H1 (cell line): Measurements from ENCODE around the gene ID1.

Experiments
- BACH1 ChIP-seq: IDR thresholded peaks from 2 replicates; pipeline ENCODE4 v1.6.1; 2012; ENCODE audit warnings: low read length, improper control_type of control experiment
- CTBP2 ChIP-seq: IDR thresholded peaks from 2 replicates; pipeline ENCODE4 v1.7.0; 2011; ENCODE audit warnings: borderline replicate concordance, mild to moderate bottlenecking, moderate library complexity, mixed read lengths, low read length; ENCODE audit not compliant: insufficient read depth, insufficient read length
- EP300 ChIP-seq, 2 experiments: IDR thresholded peaks; 1 replicate in 1 of 2; 2 replicates in 1 of 2; pipeline ENCODE4 v1.6.1; 2011 to 2012; ENCODE audit warnings: low read depth in 2 of 2, low read length in 2 of 2, mild to moderate bottlenecking in 2 of 2, borderline replicate concordance in 1 of 2, inconsistent platforms in 1 of 2, moderate library complexity in 1 of 2
- EZH2 ChIP-seq: fragments of 200-600 bp; sonication (generic); IDR thresholded peaks from 2 replicates; pipeline ENCODE4 v1.7.1; 2012; ENCODE audit warnings: low read depth, mild to moderate bottlenecking, moderate library complexity, low read length, inconsistent platforms; ENCODE audit not compliant: severe bottlenecking
- FOSL1 ChIP-seq: IDR thresholded peaks from 2 replicates; pipeline ENCODE4 v1.6.1; 2011; ENCODE audit warnings: mild to moderate bottlenecking, low read depth, low read length, moderate library complexity; ENCODE audit not compliant: insufficient read depth
- GABPA ChIP-seq: IDR thresholded peaks from 2 replicates; pipeline ENCODE4 v1.6.1; 2011; ENCODE audit warnings: mild to moderate bottlenecking, low read length, moderate library complexity, borderline replicate concordance; ENCODE audit not compliant: insufficient read depth
- GTF2F1 ChIP-seq: IDR thresholded peaks from 2 replicates; pipeline ENCODE4 v1.6.1; 2012; ENCODE audit warnings: low read depth, low read length, improper control_type of control experiment, borderline replicate concordance
- POLR2A ChIP-seq, 2 experiments: IDR thresholded peaks; 1 replicate in 1 of 2; 2 replicates in 1 of 2; pipeline ENCODE4 v1.6.1; 2011; ENCODE audit warnings: low read depth in 2 of 2, low read length in 2 of 2, mild to moderate bottlenecking in 2 of 2; ENCODE audit errors: control extremely low read depth in 1 of 2
- RXRA ChIP-seq: IDR thresholded peaks from 2 replicates; pipeline ENCODE4 v1.6.1; 2011; ENCODE audit warnings: low read depth, mild to moderate bottlenecking, low read length, moderate library complexity; ENCODE audit not compliant: insufficient read depth
- SIN3A ChIP-seq, 2 experiments: IDR thresholded peaks in 1 of 2; conservative IDR thresholded peaks in 1 of 2; 2 replicates each; pipeline ENCODE4 v1.6.1; 2011 to 2012; ENCODE audit warnings: low read length in 2 of 2, improper control_type of control experiment in 1 of 2, low read depth in 1 of 2, mild to moderate bottlenecking in 1 of 2
- SP1 ChIP-seq: IDR thresholded peaks from 2 replicates; pipeline ENCODE4 v1.6.1; 2011; ENCODE audit warnings: low read depth, low read length
- TF ChIP-seq, protein P1 (sequence below), 3 experiments: IDR thresholded peaks; 1 replicate in 2 of 3; 2 replicates in 1 of 3; pipeline versions ENCODE4 v1.5.1 to v1.6.1; 2011; ENCODE audit warnings: low read length in 3 of 3, mild to moderate bottlenecking in 3 of 3, inconsistent platforms in 2 of 3, low read depth in 1 of 3, moderate library complexity in 1 of 3; ENCODE audit not compliant: insufficient read depth in 1 of 3; ENCODE audit errors: control extremely low read depth in 1 of 3
- TF ChIP-seq, protein P2 (sequence below): IDR thresholded peaks from 2 replicates; pipeline ENCODE4 v1.6.1; 2012; ENCODE audit warnings: inconsistent platforms
- TF ChIP-seq, protein P3 (sequence below): IDR thresholded peaks from 2 replicates; pipeline ENCODE4 v1.6.1; 2011; ENCODE audit warnings: low read length, improper control_type of control experiment

DNA sequence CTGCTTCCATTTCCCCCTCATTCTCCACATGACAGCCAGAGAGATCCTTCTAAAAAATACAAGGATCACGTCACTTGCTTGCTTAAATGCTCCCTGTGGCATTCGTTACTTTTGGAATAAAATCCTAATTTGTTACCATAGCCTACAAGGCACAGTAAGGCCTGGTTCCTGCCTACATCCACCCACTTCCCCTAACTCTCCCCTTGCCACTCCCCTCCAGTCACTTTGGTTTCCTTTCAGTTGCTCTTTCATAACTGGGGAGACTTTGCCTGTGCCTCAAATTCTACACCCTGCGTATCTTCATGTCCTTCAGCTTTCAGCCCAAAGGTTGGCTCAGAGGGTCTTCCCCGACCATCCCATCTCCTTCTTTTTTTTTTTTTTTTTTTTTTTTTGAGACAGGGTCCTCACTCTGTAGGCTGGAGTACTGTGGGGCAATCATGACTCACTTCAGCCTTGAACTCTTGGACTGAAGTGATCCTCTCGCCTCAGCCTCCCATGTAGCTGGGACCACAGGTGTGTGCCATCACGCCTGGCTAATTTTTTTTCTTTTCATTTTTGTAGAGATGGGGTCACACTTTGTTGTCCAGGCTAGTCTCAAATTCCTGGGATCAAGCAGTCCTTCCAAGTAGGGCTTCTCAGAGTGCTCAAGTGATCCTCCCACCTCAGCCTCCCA is 12.5 kb downstream of the ID1 start:
- TF ChIP-seq BACH1 (no peak), FOSL1 (no peak), RXRA (no peak), GABPA (no peak), EZH2 (no peak), CTBP2 (no peak), GTF2F1 (no peak), SP1 (no peak), EP300 (IDR thresholded peaks at IDR 0.05; ENCODE audit: borderline replicate concordance in 1 of 2, low read depth in 2 of 2, low read length in 2 of 2) (no peak), POLR2A (IDR thresholded peaks at IDR 0.05; ENCODE audit: control extremely low read depth in 1 of 2, low read depth in 2 of 2, low read length in 2 of 2) (no peak), SIN3A (conservative IDR thresholded peaks at IDR 0.05 in 1 of 2, IDR thresholded peaks at IDR 0.05 in 1 of 2; ENCODE audit: low read depth in 1 of 2, low read length in 2 of 2) (no peak)
- TF ChIP-seq, protein P1, sequence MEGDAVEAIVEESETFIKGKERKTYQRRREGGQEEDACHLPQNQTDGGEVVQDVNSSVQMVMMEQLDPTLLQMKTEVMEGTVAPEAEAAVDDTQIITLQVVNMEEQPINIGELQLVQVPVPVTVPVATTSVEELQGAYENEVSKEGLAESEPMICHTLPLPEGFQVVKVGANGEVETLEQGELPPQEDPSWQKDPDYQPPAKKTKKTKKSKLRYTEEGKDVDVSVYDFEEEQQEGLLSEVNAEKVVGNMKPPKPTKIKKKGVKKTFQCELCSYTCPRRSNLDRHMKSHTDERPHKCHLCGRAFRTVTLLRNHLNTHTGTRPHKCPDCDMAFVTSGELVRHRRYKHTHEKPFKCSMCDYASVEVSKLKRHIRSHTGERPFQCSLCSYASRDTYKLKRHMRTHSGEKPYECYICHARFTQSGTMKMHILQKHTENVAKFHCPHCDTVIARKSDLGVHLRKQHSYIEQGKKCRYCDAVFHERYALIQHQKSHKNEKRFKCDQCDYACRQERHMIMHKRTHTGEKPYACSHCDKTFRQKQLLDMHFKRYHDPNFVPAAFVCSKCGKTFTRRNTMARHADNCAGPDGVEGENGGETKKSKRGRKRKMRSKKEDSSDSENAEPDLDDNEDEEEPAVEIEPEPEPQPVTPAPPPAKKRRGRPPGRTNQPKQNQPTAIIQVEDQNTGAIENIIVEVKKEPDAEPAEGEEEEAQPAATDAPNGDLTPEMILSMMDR (IDR thresholded peaks at IDR 0.05; ENCODE audit: control extremely low read depth in 1 of 3, insufficient read depth in 1 of 3, low read depth in 1 of 3, low read length in 3 of 3), result no peak
- TF ChIP-seq, protein P2, sequence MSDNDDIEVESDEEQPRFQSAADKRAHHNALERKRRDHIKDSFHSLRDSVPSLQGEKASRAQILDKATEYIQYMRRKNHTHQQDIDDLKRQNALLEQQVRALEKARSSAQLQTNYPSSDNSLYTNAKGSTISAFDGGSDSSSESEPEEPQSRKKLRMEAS, result no peak
- TF ChIP-seq, protein P3, sequence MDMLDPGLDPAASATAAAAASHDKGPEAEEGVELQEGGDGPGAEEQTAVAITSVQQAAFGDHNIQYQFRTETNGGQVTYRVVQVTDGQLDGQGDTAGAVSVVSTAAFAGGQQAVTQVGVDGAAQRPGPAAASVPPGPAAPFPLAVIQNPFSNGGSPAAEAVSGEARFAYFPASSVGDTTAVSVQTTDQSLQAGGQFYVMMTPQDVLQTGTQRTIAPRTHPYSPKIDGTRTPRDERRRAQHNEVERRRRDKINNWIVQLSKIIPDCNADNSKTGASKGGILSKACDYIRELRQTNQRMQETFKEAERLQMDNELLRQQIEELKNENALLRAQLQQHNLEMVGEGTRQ, result no peak
